Measurements from ENCODE around the gene PDAP1. TPM values are rescaled to one million over a fixed set of nuclear protein-coding genes. Genes with fewer than 3 reads are reported as not detected.

Gene PDAP1
- total and polyA plus RNA-seq, 2 experiments from 2014 or later = 93.1 to 134 TPM

DNA sequence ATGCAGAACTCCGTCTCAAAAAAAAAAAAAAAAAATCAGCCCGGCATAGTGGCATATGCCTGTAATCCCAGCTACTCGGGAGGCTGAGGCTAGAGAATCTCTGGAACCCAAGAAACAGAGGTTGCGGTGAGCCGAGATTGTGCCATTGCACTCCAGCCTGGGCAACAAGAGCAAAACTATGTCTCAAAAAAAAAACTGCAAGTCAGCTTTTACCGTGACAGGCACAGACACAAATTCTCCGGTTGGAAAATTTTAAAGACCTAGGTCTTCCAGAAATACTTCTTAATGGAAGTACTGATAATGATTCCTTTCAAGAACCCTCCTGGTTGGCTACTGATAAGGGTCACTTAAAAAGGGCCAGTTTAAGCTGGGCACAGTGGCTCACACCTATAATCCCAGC is 53.3 kb downstream of the PDAP1 start:
- no peak overlapping the region for H3K27ac Mint-ChIP-seq
- Histone ChIP-seq H3K79me2 (replicated peaks; ENCODE audit: insufficient read depth) (no peaks in the 10 kb centered on the region), H3K4me2 (no peak overlapping the region), H3K4me1 (ENCODE audit: insufficient read depth) (no peaks in the 10 kb centered on the region), H3K4me3 (no peak overlapping the region), H3K27ac (ENCODE audit: low read depth) (no peak overlapping the region), H3K36me3 (ENCODE audit: insufficient read depth) (peaks cover 8% of the 10 kb centered on the region; the same call in 1 of the 2 replicates), H2AFZ (no peak overlapping the region), H3F3A (replicated peaks; ENCODE audit: low read depth) (no peaks in the 10 kb centered on the region), H3K9me2 (ENCODE audit: insufficient read depth) (no peaks in the 10 kb centered on the region), H3K27me3 (ENCODE audit: insufficient read depth) (no peaks in the 10 kb centered on the region), H4K20me1 (replicated peaks; ENCODE audit: insufficient read depth) (no peaks in the 10 kb centered on the region)
- ATAC-seq (no peak), DNase-seq (ENCODE audit: low spot score) (no peak)
- TF ChIP-seq NANOG (IDR thresholded peaks at IDR 0.05; ENCODE audit: borderline replicate concordance) (no peak), STAT1 (IDR thresholded peaks at IDR 0.05; ENCODE audit: unreplicated experiment) (no peak), EZH2phosphoT487 (IDR thresholded peaks at IDR 0.05; ENCODE audit: unreplicated experiment) (no peak), ZNF114 (CRISPR knock-in tag; IDR thresholded peaks at IDR 0.05) (no peak), JUNB (IDR thresholded peaks at IDR 0.05; ENCODE audit: unreplicated experiment) (no peak), POLR2AphosphoS5 (IDR thresholded peaks at IDR 0.05; ENCODE audit: low read depth) (no peak), CREB1 (CRISPR knock-in tag; IDR thresholded peaks at IDR 0.05; ENCODE audit: low read depth) (no peak), ZNF331 (CRISPR knock-in tag; IDR thresholded peaks at IDR 0.05; ENCODE audit: low read depth) (no peak), EZH2 (IDR thresholded peaks at IDR 0.05; ENCODE audit: low read depth, unreplicated experiment) (no peak)
- TF ChIP-seq, protein P1, sequence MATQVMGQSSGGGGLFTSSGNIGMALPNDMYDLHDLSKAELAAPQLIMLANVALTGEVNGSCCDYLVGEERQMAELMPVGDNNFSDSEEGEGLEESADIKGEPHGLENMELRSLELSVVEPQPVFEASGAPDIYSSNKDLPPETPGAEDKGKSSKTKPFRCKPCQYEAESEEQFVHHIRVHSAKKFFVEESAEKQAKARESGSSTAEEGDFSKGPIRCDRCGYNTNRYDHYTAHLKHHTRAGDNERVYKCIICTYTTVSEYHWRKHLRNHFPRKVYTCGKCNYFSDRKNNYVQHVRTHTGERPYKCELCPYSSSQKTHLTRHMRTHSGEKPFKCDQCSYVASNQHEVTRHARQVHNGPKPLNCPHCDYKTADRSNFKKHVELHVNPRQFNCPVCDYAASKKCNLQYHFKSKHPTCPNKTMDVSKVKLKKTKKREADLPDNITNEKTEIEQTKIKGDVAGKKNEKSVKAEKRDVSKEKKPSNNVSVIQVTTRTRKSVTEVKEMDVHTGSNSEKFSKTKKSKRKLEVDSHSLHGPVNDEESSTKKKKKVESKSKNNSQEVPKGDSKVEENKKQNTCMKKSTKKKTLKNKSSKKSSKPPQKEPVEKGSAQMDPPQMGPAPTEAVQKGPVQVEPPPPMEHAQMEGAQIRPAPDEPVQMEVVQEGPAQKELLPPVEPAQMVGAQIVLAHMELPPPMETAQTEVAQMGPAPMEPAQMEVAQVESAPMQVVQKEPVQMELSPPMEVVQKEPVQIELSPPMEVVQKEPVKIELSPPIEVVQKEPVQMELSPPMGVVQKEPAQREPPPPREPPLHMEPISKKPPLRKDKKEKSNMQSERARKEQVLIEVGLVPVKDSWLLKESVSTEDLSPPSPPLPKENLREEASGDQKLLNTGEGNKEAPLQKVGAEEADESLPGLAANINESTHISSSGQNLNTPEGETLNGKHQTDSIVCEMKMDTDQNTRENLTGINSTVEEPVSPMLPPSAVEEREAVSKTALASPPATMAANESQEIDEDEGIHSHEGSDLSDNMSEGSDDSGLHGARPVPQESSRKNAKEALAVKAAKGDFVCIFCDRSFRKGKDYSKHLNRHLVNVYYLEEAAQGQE (IDR thresholded peaks at IDR 0.05; ENCODE audit: unreplicated experiment) = no peak
- TF ChIP-seq, protein P2, sequence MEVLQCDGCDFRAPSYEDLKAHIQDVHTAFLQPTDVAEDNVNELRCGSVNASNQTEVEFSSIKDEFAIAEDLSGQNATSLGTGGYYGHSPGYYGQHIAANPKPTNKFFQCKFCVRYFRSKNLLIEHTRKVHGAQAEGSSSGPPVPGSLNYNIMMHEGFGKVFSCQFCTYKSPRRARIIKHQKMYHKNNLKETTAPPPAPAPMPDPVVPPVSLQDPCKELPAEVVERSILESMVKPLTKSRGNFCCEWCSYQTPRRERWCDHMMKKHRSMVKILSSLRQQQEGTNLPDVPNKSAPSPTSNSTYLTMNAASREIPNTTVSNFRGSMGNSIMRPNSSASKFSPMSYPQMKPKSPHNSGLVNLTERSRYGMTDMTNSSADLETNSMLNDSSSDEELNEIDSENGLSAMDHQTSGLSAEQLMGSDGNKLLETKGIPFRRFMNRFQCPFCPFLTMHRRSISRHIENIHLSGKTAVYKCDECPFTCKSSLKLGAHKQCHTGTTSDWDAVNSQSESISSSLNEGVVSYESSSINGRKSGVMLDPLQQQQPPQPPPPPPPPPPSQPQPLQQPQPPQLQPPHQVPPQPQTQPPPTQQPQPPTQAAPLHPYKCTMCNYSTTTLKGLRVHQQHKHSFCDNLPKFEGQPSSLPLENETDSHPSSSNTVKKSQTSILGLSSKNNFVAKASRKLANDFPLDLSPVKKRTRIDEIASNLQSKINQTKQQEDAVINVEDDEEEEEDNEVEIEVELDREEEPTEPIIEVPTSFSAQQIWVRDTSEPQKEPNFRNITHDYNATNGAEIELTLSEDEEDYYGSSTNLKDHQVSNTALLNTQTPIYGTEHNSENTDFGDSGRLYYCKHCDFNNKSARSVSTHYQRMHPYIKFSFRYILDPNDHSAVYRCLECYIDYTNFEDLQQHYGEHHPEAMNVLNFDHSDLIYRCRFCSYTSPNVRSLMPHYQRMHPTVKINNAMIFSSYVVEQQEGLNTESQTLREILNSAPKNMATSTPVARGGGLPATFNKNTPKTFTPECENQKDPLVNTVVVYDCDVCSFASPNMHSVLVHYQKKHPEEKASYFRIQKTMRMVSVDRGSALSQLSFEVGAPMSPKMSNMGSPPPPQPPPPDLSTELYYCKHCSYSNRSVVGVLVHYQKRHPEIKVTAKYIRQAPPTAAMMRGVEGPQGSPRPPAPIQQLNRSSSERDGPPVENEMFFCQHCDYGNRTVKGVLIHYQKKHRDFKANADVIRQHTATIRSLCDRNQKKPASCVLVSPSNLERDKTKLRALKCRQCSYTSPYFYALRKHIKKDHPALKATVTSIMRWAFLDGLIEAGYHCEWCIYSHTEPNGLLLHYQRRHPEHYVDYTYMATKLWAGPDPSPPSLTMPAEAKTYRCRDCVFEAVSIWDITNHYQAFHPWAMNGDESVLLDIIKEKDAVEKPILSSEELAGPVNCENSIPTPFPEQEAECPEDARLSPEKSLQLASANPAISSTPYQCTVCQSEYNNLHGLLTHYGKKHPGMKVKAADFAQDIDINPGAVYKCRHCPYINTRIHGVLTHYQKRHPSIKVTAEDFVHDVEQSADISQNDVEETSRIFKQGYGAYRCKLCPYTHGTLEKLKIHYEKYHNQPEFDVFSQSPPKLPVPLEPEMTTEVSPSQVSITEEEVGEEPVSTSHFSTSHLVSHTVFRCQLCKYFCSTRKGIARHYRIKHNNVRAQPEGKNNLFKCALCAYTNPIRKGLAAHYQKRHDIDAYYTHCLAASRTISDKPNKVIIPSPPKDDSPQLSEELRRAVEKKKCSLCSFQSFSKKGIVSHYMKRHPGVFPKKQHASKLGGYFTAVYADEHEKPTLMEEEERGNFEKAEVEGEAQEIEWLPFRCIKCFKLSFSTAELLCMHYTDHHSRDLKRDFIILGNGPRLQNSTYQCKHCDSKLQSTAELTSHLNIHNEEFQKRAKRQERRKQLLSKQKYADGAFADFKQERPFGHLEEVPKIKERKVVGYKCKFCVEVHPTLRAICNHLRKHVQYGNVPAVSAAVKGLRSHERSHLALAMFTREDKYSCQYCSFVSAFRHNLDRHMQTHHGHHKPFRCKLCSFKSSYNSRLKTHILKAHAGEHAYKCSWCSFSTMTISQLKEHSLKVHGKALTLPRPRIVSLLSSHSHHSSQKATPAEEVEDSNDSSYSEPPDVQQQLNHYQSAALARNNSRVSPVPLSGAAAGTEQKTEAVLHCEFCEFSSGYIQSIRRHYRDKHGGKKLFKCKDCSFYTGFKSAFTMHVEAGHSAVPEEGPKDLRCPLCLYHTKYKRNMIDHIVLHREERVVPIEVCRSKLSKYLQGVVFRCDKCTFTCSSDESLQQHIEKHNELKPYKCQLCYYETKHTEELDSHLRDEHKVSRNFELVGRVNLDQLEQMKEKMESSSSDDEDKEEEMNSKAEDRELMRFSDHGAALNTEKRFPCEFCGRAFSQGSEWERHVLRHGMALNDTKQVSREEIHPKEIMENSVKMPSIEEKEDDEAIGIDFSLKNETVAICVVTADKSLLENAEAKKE (CRISPR knock-in tag; IDR thresholded peaks at IDR 0.05) = no peak
- TF ChIP-seq, protein P3, sequence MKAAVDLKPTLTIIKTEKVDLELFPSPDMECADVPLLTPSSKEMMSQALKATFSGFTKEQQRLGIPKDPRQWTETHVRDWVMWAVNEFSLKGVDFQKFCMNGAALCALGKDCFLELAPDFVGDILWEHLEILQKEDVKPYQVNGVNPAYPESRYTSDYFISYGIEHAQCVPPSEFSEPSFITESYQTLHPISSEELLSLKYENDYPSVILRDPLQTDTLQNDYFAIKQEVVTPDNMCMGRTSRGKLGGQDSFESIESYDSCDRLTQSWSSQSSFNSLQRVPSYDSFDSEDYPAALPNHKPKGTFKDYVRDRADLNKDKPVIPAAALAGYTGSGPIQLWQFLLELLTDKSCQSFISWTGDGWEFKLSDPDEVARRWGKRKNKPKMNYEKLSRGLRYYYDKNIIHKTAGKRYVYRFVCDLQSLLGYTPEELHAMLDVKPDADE (IDR thresholded peaks at IDR 0.05) = no peak
- TF ChIP-seq, protein P4, sequence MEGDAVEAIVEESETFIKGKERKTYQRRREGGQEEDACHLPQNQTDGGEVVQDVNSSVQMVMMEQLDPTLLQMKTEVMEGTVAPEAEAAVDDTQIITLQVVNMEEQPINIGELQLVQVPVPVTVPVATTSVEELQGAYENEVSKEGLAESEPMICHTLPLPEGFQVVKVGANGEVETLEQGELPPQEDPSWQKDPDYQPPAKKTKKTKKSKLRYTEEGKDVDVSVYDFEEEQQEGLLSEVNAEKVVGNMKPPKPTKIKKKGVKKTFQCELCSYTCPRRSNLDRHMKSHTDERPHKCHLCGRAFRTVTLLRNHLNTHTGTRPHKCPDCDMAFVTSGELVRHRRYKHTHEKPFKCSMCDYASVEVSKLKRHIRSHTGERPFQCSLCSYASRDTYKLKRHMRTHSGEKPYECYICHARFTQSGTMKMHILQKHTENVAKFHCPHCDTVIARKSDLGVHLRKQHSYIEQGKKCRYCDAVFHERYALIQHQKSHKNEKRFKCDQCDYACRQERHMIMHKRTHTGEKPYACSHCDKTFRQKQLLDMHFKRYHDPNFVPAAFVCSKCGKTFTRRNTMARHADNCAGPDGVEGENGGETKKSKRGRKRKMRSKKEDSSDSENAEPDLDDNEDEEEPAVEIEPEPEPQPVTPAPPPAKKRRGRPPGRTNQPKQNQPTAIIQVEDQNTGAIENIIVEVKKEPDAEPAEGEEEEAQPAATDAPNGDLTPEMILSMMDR (conservative IDR thresholded peaks at IDR 0.05; ENCODE audit: low read depth in 2 of 2) = no peak
- H3K4me3 Mint-ChIP-seq = no peak overlapping the region
- H3K36me3 Mint-ChIP-seq (ENCODE audit: low read depth) = peaks cover 43% of the 10 kb centered on the region
- 0 out of 3 replicates have a peak, but pooled peaks cover 6% of the 10 kb centered on the region for H3K4me1 Mint-ChIP-seq
- peaks cover 7% of the 10 kb centered on the region for H3K27me3 Mint-ChIP-seq (ENCODE audit: insufficient read depth, low read depth, poor library complexity)
- no peaks in the 10 kb centered on the region for H3K9me3 Mint-ChIP-seq
